Measurements from ENCODE around the gene TMEM250.

- TF ChIP-seq CTCF (IDR thresholded peaks at IDR 0.05; ENCODE audit: insufficient read depth, low read depth, low read length), result no peak
- TF ChIP-seq EZH2 (IDR thresholded peaks at IDR 0.05; ENCODE audit: insufficient read depth, low read length), result no peak
These were observed 22.1 kb downstream of the TMEM250 start for GRCh38 chr9:136096505-136097001.

Data from astrocyte (in vitro differentiated cells and primary cell).